Peyer's patch (tissue), 4 donors: ENCODE measurements around the gene OR9Q1.

Experiments used
- CTCF ChIP-seq, 6 experiments: fragments of 450-650 bp in 4 of 6; fragments of 200-600 bp in 2 of 6; sonication (generic) in 1 of 6; IDR thresholded peaks; one replicate each; pipeline ENCODE4 v1.5.1; 2017 to 2019; ENCODE audit warnings: antibody characterized with exemption in 6 of 6, mild to moderate bottlenecking in 3 of 6, moderate library complexity in 1 of 6
- POLR2A ChIP-seq, 2 donors: fragments of 450-650 bp; IDR thresholded peaks; one replicate each; pipeline ENCODE4 v1.5.1; 2017; ENCODE audit warnings: antibody characterized with exemption in 2 of 2, mild to moderate bottlenecking in 2 of 2, moderate library complexity in 2 of 2

DNA sequence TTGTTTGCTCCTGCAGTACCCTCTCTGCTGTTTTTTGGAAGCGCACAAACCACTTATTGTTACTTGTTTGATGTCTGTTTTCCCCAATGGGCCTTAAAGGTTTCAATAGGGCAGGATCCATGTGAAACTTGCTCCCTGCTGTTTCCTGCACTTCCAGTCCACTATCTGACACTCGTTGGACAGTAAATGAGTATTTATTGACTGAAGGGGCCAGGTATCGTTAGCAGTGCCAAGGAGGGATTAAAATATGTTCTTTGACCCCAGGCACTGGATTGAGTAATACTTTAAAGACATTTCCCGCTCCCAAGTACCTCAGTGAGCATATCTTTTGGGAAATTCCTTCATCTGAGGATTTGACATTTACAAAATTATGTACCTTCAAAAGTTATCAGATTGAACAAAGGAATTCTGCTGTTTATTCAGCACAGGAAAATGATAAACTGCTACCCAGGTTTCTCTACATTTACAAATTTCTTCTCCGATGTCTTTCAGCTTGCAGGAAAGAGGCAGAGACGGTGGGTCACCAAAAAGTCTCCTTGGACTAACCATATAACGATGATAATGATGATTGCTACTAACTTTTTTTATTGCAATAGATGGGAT is 141.9 kb downstream of the OR9Q1 start:
- TF ChIP-seq CTCF (IDR thresholded peaks at IDR 0.05) (no peak), POLR2A (IDR thresholded peaks at IDR 0.05) (no peak)
